H1 (cell line): Measurements from ENCODE around the gene FCAMR. TPM values are rescaled to one million over a fixed set of nuclear protein-coding genes. Genes with fewer than 3 reads are reported as not detected.

Experiments used
- CTCF ChIA-PET: fragments of 300-600 bp; sonication (Branson Sonifier 250); formaldehyde crosslinking; loops from one replicate; lab custom pipeline; 2021; ENCODE audit not compliant: partially characterized antibody; lab: Charles Lee
- POLR2A ChIA-PET: fragments of 300-600 bp; sonication (Branson Sonifier 250); formaldehyde crosslinking; loops from one replicate; lab custom pipeline; 2021; ENCODE audit warnings: inconsistent platforms; ENCODE audit not compliant: partially characterized antibody; lab: Charles Lee
- DNase-seq, 2 experiments: peaks; one replicate each; pipeline versions ENCODE4 v3.0.0 to v3.0.0-alpha.2; 2010 to 2022; ENCODE audit warnings: low spot score in 2 of 2, low read depth in 1 of 2, mixed read lengths in 1 of 2
- FAIRE-seq: peaks from 2 replicates; lab custom pipeline; 2011; peaks lifted over from hg19 to GRCh38; lab: Jason Lieb, UNC
- H2AFZ ChIP-seq: 2 replicates; pipeline ENCODE4 v1.8.1; 2012; ENCODE audit warnings: low read length, inconsistent platforms
- H2AK5ac ChIP-seq: 2 replicates; pipeline ENCODE4 v1.6.1; 2013; ENCODE audit warnings: low read depth, low read length
- H2BK120ac ChIP-seq: replicated peaks from 2 replicates; pipeline ENCODE3; 2013; ENCODE audit warnings: low read depth, low read length, inconsistent platforms
- H2BK12ac ChIP-seq: 2 replicates; pipeline ENCODE4 v1.6.1; 2013; ENCODE audit warnings: low read depth, low read length
- H2BK15ac ChIP-seq: 2 replicates; pipeline ENCODE4 v1.6.1; 2013; ENCODE audit warnings: low read length
- H2BK20ac ChIP-seq: 2 replicates; pipeline ENCODE4 v1.6.1; 2013; ENCODE audit warnings: low read length
- H2BK5ac ChIP-seq: 2 replicates; pipeline ENCODE4 v1.6.1; 2013; ENCODE audit warnings: low read depth, low read length
- H3K14ac ChIP-seq: 2 replicates; pipeline ENCODE4 v1.6.1; 2013; ENCODE audit warnings: inconsistent platforms; ENCODE audit not compliant: insufficient read length
- H3K18ac ChIP-seq: 2 replicates; pipeline ENCODE4 v1.6.1; 2013; ENCODE audit warnings: low read length; ENCODE audit errors: extremely low read depth
- H3K23ac ChIP-seq: 2 replicates; pipeline ENCODE4 v1.6.1; 2013; ENCODE audit warnings: inconsistent platforms; ENCODE audit not compliant: insufficient read length
- H3K23me2 ChIP-seq: 2 replicates; pipeline ENCODE4 v1.6.1; 2013; ENCODE audit warnings: low read depth, low read length
- H3K27ac ChIP-seq: 2 replicates; pipeline ENCODE4 v1.6.1; 2011; ENCODE audit warnings: low read depth, low read length, inconsistent platforms
- H3K27me3 ChIP-seq, 4 experiments: replicated peaks in 1 of 4; 1 replicate in 1 of 4; 2 replicates in 3 of 4; pipeline versions ENCODE4 v1.6.1 to v1.8.1; 2011 to 2013; ENCODE audit warnings: low read length in 3 of 4, mild to moderate bottlenecking in 3 of 4, inconsistent platforms in 2 of 4, mixed read lengths in 2 of 4, moderate library complexity in 1 of 4; ENCODE audit not compliant: control insufficient read depth in 3 of 4, insufficient read depth in 3 of 4; ENCODE audit errors: extremely low read depth in 1 of 4
- H3K36me3 ChIP-seq, 4 experiments: 2 replicates each; pipeline versions ENCODE4 v1.6.1 to v1.8.1; 2011 to 2013; ENCODE audit warnings: mild to moderate bottlenecking in 4 of 4, low read length in 3 of 4, moderate library complexity in 2 of 4, control low read depth in 1 of 4, inconsistent platforms in 1 of 4; ENCODE audit not compliant: insufficient read depth in 4 of 4, control insufficient read depth in 2 of 4
- H3K4ac ChIP-seq: replicated peaks from 2 replicates; pipeline ENCODE3; 2013; ENCODE audit warnings: low read length, low read depth, mixed read lengths, inconsistent platforms; ENCODE audit not compliant: insufficient read length
- H3K4me1 ChIP-seq, 4 experiments: replicated peaks in 1 of 4; 1 replicate in 1 of 4; 2 replicates in 3 of 4; pipeline versions ENCODE4 v1.6.1 to v1.8.1; 2011 to 2013; ENCODE audit warnings: low read length in 3 of 4, inconsistent platforms in 2 of 4, mixed read lengths in 1 of 4; ENCODE audit not compliant: insufficient read depth in 4 of 4, control insufficient read depth in 3 of 4
- H3K4me2 ChIP-seq, 2 experiments: 2 replicates each; pipeline versions ENCODE4 v1.6.1 to v1.8.1; 2011 to 2013; ENCODE audit warnings: low read depth in 2 of 2, low read length in 2 of 2, control low read depth in 1 of 2, inconsistent platforms in 1 of 2, mild to moderate bottlenecking in 1 of 2; ENCODE audit not compliant: insufficient read depth in 1 of 2
- H3K4me3 ChIP-seq, 4 experiments: fragments of 200-600, 300-600 bp in 1 of 4; sonication (generic), shearing (Covaris generic), sonication (Bioruptor Twin) in 1 of 4; 2 replicates each; pipeline versions ENCODE4 v1.5.1 to v1.8.1; 2011 to 2016; ENCODE audit warnings: low read length in 4 of 4, low read depth in 3 of 4, control low read depth in 2 of 4, inconsistent platforms in 2 of 4, mild to moderate bottlenecking in 2 of 4, mixed read lengths in 1 of 4, moderate library complexity in 1 of 4; ENCODE audit not compliant: insufficient read depth in 2 of 4; ENCODE audit errors: extremely low read depth in 1 of 4
- H3K56ac ChIP-seq: replicated peaks from 2 replicates; pipeline ENCODE3; 2013; ENCODE audit warnings: low read depth, mild to moderate bottlenecking, mixed read lengths, low read length, inconsistent platforms; ENCODE audit not compliant: insufficient read length
- H3K79me1 ChIP-seq: 2 replicates; pipeline ENCODE4 v1.6.1; 2013; ENCODE audit warnings: low read depth, low read length, control low read depth
- H3K79me2 ChIP-seq, 2 experiments: 2 replicates each; pipeline versions ENCODE4 v1.6.1 to v1.8.1; 2012 to 2013; ENCODE audit warnings: low read length in 2 of 2, mild to moderate bottlenecking in 2 of 2, inconsistent platforms in 1 of 2; ENCODE audit not compliant: insufficient read depth in 2 of 2, control insufficient read depth in 1 of 2
- H3K9ac ChIP-seq, 4 experiments: replicated peaks in 1 of 4; 1 replicate in 1 of 4; 2 replicates in 3 of 4; pipeline versions ENCODE4 v1.6.1 to v1.8.1; 2011 to 2013; ENCODE audit warnings: low read depth in 3 of 4, low read length in 3 of 4, control low read depth in 2 of 4, mild to moderate bottlenecking in 2 of 4, moderate library complexity in 2 of 4, inconsistent platforms in 1 of 4; ENCODE audit errors: extremely low read depth in 1 of 4
- H3K9me3 ChIP-seq, 2 experiments: 2 replicates each; pipeline versions ENCODE4 v1.6.1 to v1.8.1; 2012 to 2013; ENCODE audit warnings: mild to moderate bottlenecking in 2 of 2, moderate library complexity in 2 of 2, control low read depth in 1 of 2, inconsistent platforms in 1 of 2, low read depth in 1 of 2, low read length in 1 of 2, mixed read lengths in 1 of 2; ENCODE audit not compliant: insufficient read depth in 2 of 2
- H4K20me1 ChIP-seq, 2 experiments: replicated peaks in 1 of 2; 2 replicates each; pipeline versions ENCODE3 to v1.8.1; 2011 to 2013; ENCODE audit warnings: inconsistent platforms in 2 of 2, low read length in 2 of 2, mild to moderate bottlenecking in 1 of 2; ENCODE audit not compliant: insufficient read depth in 2 of 2, control insufficient read depth in 1 of 2
- H4K5ac ChIP-seq: 2 replicates; pipeline ENCODE4 v1.6.1; 2013; ENCODE audit warnings: low read length, low read depth, mixed read lengths, inconsistent platforms; ENCODE audit not compliant: insufficient read length
- H4K8ac ChIP-seq: 2 replicates; pipeline ENCODE4 v1.8.0; 2013; ENCODE audit warnings: mild to moderate bottlenecking, moderate library complexity, low read length, inconsistent platforms; ENCODE audit not compliant: insufficient read depth; ENCODE audit errors: extremely low read depth
- H4K91ac ChIP-seq: replicated peaks from 2 replicates; pipeline ENCODE3; 2013; ENCODE audit warnings: low read length, mixed read lengths, inconsistent platforms; ENCODE audit not compliant: insufficient read length
- ASH2L ChIP-seq: fragments of 200-600, 300-600 bp; sonication (generic); IDR thresholded peaks from one replicate; pipeline ENCODE4 v1.7.1; 2017; ENCODE audit warnings: low read length
- BRCA1 ChIP-seq: IDR thresholded peaks from 2 replicates; pipeline ENCODE4 v1.6.1; 2012; ENCODE audit warnings: low read depth, low read length, improper control_type of control experiment
- EP300 ChIP-seq, 2 experiments: IDR thresholded peaks; 1 replicate in 1 of 2; 2 replicates in 1 of 2; pipeline ENCODE4 v1.6.1; 2011 to 2012; ENCODE audit warnings: low read depth in 2 of 2, low read length in 2 of 2, mild to moderate bottlenecking in 2 of 2, borderline replicate concordance in 1 of 2, inconsistent platforms in 1 of 2, moderate library complexity in 1 of 2
- HDAC2 ChIP-seq, 2 experiments: fragments of 300-600 bp in 1 of 2; sonication (generic) in 1 of 2; IDR thresholded peaks; 2 replicates each; pipeline ENCODE4 v1.6.1; 2011 to 2012; ENCODE audit warnings: low read depth in 2 of 2, low read length in 2 of 2, mild to moderate bottlenecking in 2 of 2, moderate library complexity in 2 of 2, borderline replicate concordance in 1 of 2, inconsistent platforms in 1 of 2
- JUN ChIP-seq: IDR thresholded peaks from 2 replicates; pipeline ENCODE4 v1.6.1; 2011; ENCODE audit warnings: low read depth, mild to moderate bottlenecking, improper control_type of control experiment, low read length
- JUND ChIP-seq: IDR thresholded peaks from 2 replicates; pipeline ENCODE4 v1.6.1; 2011; ENCODE audit warnings: mild to moderate bottlenecking, improper control_type of control experiment, low read length
- KDM4A ChIP-seq: IDR thresholded peaks from one replicate; pipeline ENCODE4 v1.7.1; 2012; ENCODE audit warnings: low read depth, mild to moderate bottlenecking, moderate library complexity, low read length, inconsistent platforms; ENCODE audit not compliant: severe bottlenecking
- RAD21 ChIP-seq, 2 experiments: IDR thresholded peaks in 1 of 2; conservative IDR thresholded peaks in 1 of 2; 2 replicates each; pipeline ENCODE4 v1.6.1; 2011; ENCODE audit warnings: low read depth in 2 of 2, low read length in 2 of 2, improper control_type of control experiment in 1 of 2, inconsistent platforms in 1 of 2, mild to moderate bottlenecking in 1 of 2, moderate library complexity in 1 of 2
- SIRT6 ChIP-seq: IDR thresholded peaks from one replicate; pipeline ENCODE4 v1.7.1; 2012; ENCODE audit warnings: low read length, inconsistent platforms
- SIX5 ChIP-seq: IDR thresholded peaks from 2 replicates; pipeline ENCODE4 v1.6.1; 2011; ENCODE audit warnings: mild to moderate bottlenecking, low read depth, low read length
- SP4 ChIP-seq: IDR thresholded peaks from 2 replicates; pipeline ENCODE4 v1.6.1; 2012; ENCODE audit warnings: low read length, inconsistent platforms
- TBP ChIP-seq: IDR thresholded peaks from 2 replicates; pipeline ENCODE4 v1.6.1; 2011; ENCODE audit warnings: low read depth, low read length, improper control_type of control experiment
- WGBS, 2 experiments: shearing (Covaris generic) in 1 of 2; methylation state at CpG; one replicate each; pipeline versions ENCODE4 v1.1.6 to v1.1.7; 2013 to 2015; ENCODE audit warnings: low lambda C conversion rate in 2 of 2, mixed read lengths in 2 of 2, inconsistent platforms in 1 of 2, low coverage in 1 of 2, missing lambda C conversion rate in 1 of 2; ENCODE audit not compliant: insufficient replicate concordance in 2 of 2, insufficient coverage in 1 of 2, insufficient read length in 1 of 2; ENCODE audit errors: extremely low coverage in 1 of 2, missing lambda C conversion rate in 1 of 2; 5-methylcytosine and 5-hydroxymethylcytosine counted together
- polyA plus RNA-seq, 7 experiments: library from polyadenylated mRNA; depleted of rRNA in 3 of 7; stranded (reverse) in 5 of 7; unstranded in 2 of 7; fragments of >200 nt in 5 of 7; fragments of 200-250 nt in 2 of 7; gene quantifications; 1 replicate in 5 of 7; 2 replicates in 1 of 7; 4 replicates in 1 of 7; pipeline versions ENCODE4 v1.2.1 to v1.2.3, GENCODE V29; 2011 to 2013; ENCODE audit warnings: missing spikeins in 2 of 7, mixed read lengths in 2 of 7
- total RNA-seq: library from RNA; stranded (reverse); fragmentation: NEBNext Ultra II Directional; extraction: Animal tissue kit (Norgen Biotek cat#: 25700); gene quantifications from 2 replicates; pipeline ENCODE4 v1.2.1, GENCODE V29; 2021
- TF ChIP-seq, protein P1 (sequence below): IDR thresholded peaks from 2 replicates; pipeline ENCODE4 v1.6.1; 2012; ENCODE audit warnings: low read length, inconsistent platforms

FCAMR gene
- total and polyA plus RNA-seq, 2 of the 8 experiments (the other 6 are each of a cell fraction or from before 2014, with no cell fraction given), result not detected

DNA sequence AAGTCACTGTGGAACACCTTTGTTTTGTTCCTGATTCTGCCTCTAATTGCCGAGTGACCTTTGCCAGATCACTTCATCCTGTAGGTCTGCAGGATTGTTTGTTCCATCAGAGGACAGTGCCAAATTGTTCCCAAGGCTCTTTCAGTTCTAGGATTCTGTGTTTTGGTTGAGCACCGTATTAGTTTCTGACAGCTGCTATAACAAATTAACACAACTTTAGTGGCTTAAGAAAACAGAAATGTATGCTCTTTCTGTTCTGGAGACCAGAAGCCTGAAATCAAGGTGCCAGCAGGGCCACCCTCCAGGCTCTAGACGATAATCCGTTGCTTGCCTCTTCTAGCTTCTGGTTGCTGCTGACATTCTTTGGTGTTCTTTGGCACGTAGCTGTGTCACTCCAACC is 20.6 kb downstream of the FCAMR start:
- H4K5ac ChIP-seq, result no peak overlapping the region
- H2BK5ac ChIP-seq, result no peak overlapping the region
- H3K4me3 ChIP-seq, result no peak overlapping the region
- H3K27me3 ChIP-seq, result no peaks in the 10 kb centered on the region
- no peaks in the 10 kb centered on the region for H3K36me3 ChIP-seq
- no peaks in the 10 kb centered on the region for H3K9me3 ChIP-seq
- no peak overlapping the region for H4K8ac ChIP-seq
- H3K23me2 ChIP-seq, result no peaks in the 10 kb centered on the region
- no peaks in the 10 kb centered on the region for H4K20me1 ChIP-seq
- FAIRE-seq (no peak), DNase-seq (no peak)
- H2BK120ac ChIP-seq, result no peak overlapping the region
- POLR2A ChIA-PET, result no interaction called here
- CTCF ChIA-PET, result interaction anchor here (1.5 to 13.6 kb wide), 4 partner anchors 9 to 37 kb away, joined by 3 to 226 read pairs (median 5); no protein-coding TSS in a partner anchor
- no peak overlapping the region for H3K18ac ChIP-seq
- no peak overlapping the region for H3K56ac ChIP-seq
- WGBS, 2 experiments, result 85% methylated on average over 5 of the region's 5 CpGs; no CpG with 5 or more reads in 1 of the 2 experiments
- no peaks in the 10 kb centered on the region; a peak in 1 of 7 replicates for H3K4me1 ChIP-seq
- no peak overlapping the region for H2AK5ac ChIP-seq
- no peak overlapping the region for H4K91ac ChIP-seq
- no peaks in the 10 kb centered on the region for H3K79me1 ChIP-seq
- no peak overlapping the region for H2AFZ ChIP-seq
- no peak overlapping the region for H3K4me2 ChIP-seq
- no peak overlapping the region for H3K23ac ChIP-seq
- no peak overlapping the region for H3K4ac ChIP-seq
- H3K27ac ChIP-seq, result no peak overlapping the region
- H3K14ac ChIP-seq, result no peak overlapping the region
- H2BK20ac ChIP-seq, result no peak overlapping the region
- no peak overlapping the region for H2BK12ac ChIP-seq
- no peaks in the 10 kb centered on the region for H3K79me2 ChIP-seq
- H3K9ac ChIP-seq, result no peak overlapping the region
- H2BK15ac ChIP-seq, result no peak overlapping the region
- TF ChIP-seq BRCA1 (no peak), TBP (no peak), HDAC2 (IDR thresholded peaks at IDR 0.05; ENCODE audit: borderline replicate concordance in 1 of 2, low read depth in 2 of 2, low read length in 2 of 2) (no peak), SIRT6 (no peak), JUN (no peak), KDM4A (no peak), EP300 (IDR thresholded peaks at IDR 0.05; ENCODE audit: borderline replicate concordance in 1 of 2, low read depth in 2 of 2, low read length in 2 of 2) (no peak), JUND (no peak), SP4 (no peak), ASH2L (no peak), SIX5 (no peak), RAD21 (IDR thresholded peaks at IDR 0.05 in 1 of 2, conservative IDR thresholded peaks at IDR 0.05 in 1 of 2; ENCODE audit: low read depth in 2 of 2, low read length in 2 of 2) (no peak)
- TF ChIP-seq, protein P1, sequence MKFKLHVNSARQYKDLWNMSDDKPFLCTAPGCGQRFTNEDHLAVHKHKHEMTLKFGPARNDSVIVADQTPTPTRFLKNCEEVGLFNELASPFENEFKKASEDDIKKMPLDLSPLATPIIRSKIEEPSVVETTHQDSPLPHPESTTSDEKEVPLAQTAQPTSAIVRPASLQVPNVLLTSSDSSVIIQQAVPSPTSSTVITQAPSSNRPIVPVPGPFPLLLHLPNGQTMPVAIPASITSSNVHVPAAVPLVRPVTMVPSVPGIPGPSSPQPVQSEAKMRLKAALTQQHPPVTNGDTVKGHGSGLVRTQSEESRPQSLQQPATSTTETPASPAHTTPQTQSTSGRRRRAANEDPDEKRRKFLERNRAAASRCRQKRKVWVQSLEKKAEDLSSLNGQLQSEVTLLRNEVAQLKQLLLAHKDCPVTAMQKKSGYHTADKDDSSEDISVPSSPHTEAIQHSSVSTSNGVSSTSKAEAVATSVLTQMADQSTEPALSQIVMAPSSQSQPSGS, result no peak
